DMS 273 (cell line): Measurements from ENCODE around the gene GATAD2A.
"Not testable (repeated sequence)": the region's sequence is repeated elsewhere in the genome, so short reads cannot be mapped to it uniquely, and the experiment has no call there.

Experiments
- DNase-seq: peaks from one replicate; lab custom pipeline; 2025; ENCODE audit not compliant: unreplicated experiment; lab: John Stamatoyannopoulos, UW

Gene GATAD2A, protein sequence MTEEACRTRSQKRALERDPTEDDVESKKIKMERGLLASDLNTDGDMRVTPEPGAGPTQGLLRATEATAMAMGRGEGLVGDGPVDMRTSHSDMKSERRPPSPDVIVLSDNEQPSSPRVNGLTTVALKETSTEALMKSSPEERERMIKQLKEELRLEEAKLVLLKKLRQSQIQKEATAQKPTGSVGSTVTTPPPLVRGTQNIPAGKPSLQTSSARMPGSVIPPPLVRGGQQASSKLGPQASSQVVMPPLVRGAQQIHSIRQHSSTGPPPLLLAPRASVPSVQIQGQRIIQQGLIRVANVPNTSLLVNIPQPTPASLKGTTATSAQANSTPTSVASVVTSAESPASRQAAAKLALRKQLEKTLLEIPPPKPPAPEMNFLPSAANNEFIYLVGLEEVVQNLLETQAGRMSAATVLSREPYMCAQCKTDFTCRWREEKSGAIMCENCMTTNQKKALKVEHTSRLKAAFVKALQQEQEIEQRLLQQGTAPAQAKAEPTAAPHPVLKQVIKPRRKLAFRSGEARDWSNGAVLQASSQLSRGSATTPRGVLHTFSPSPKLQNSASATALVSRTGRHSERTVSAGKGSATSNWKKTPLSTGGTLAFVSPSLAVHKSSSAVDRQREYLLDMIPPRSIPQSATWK

DNA sequence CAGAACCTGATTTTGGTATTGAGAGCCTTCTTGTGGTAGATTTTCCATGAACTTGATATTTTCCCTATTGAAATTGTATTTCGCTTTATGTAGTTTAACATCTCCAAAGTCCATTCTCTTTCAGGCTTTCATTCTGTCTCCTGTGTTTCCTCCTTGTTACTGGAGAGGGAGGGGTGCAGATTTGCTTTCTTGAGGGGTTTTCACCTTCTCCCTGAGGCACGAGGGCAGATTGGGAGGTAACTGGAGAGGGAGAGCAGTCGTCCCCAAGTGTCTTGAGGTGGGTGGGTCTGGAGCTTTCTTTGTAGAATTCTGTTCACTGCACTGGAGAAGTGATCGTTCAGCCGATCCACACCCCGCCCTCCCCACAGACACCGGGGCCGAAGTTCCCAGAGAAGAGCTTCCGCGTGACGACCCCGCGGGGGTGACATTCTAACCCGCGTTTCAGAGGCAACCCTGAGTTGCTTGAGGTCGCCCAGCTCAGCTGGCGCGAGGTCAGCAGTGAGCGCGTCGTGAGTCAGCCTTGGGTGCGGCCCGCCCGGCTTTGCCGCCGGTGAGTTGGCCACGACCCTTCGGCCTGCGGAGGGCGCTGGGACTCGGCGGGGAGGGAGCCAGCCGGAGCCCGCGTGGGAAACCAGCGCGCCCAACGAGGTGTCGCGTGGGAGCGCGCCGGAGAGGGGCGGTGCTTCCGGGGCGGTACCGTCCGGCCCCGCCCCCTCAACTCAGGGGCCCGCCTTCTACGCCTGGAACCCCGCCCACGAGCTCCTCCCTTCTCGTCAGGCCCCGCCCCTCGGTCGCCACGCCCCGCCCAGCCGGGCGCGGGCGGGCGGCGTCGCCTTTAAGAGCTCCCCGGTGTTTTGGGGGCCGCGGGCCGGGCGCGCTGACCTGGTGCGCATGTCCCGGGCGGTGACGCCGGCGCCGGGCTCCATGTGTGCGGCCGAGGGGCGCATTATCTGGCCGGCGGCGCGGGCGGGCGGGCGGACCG is at the start of gene GATAD2A:
Gene GATAD2A, plus strand, starts transcription at position 797 of the 982 bp plus-strand sequence. CDS start 59,671 bp downstream, outside the sequence.
- DNase-seq = peak; percentile 95

DNA sequence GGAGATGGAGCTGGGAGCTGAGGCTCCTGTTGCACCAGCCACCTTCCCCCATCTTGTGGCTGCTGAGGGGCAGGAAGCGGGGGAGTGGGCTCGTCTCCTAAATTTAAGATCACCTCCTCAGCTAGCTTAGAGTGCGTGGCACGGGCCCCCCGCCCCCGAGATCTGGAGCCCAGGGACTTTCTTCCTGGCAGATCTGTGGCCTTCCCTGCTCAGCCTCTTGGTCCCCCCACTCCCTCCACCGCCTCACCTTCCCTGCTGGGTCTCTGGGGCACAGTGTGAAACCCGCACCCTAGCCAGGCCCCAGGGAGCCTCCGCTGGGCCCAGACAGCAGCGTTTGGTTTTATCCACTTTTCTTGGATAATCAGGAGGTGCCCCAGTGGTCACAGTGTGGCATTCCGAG is 49.0 kb upstream of the GATAD2A start:
- no peak for DNase-seq

DNA sequence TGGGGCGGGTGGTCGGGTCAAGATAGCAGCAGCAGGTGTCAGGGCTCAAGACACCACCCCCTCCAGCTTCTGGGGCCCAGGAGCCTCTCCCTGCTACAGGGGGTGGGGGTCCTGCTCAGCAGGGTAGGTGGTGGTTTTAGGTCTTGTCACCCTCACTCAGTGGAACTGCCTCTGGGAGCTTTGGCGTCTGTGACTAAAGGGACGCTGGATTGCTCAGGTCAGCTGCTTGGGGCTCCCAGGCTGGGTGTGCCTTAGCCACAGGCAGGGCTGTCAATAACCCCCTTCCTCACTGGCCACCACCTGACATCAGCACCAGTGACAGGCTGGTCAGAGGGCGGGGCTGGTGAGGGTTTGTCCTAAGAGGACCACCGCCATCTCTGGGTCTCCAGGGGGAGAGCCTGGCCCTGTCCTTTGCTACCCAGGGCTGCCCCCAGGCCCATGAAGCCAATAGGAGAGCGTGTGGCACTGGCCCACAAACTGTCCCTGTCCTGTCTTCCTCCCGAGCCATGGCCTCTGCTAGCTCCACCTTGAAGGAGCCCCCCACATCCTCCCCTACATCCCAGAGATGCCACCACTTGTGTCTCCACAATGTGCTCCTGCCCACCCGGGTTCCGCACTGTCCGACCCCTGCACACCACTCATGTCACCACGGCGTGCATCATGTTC is 48.4 kb upstream of the GATAD2A start:
- no peak for DNase-seq

DNA sequence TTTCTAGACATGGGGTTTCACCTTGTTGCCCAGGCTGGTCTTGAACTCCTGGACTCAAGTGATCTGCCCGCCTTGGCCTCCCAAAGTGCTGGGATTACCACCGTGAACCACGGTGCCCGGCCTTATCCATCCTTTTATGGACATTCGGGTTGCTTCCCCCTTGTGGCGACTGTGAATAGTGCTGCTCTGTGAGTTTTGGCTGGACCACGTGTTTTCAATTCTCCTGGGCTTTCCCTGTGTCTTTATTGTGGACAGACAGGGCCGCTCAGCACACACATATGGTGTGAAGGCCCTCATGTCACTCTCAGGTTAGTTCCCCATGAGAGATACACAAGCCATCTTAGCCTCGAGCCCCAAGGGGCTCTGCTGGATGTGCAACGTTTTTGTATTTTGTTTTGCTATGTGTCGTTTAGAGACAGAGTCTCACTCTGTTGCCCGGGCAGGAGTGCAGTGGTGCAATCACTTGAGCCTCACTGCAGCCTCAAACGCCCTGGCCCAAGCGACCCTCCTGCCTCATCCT is 44.3 kb upstream of the GATAD2A start:
- DNase-seq = peak; percentile 94

DNA sequence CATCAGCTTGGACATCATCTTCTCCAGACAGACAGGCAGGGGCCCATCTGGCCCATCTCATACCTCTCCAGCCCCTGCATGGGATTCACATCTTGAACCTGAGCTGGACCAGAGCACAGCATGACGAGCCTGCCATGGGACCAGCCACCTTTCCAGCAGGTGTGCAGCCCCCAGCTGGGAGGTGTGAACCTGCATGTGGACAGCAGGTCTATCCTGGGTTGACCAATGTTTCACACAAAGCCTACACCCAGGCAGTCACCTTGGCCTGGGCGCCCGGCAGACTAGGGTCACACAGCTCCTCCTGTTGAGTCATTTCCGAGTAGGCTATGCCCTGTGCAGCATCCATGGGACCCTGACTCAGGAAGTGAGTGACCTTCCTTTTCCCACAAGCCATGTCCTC is 43.4 kb upstream of the GATAD2A start:
- no peak for DNase-seq

DNA sequence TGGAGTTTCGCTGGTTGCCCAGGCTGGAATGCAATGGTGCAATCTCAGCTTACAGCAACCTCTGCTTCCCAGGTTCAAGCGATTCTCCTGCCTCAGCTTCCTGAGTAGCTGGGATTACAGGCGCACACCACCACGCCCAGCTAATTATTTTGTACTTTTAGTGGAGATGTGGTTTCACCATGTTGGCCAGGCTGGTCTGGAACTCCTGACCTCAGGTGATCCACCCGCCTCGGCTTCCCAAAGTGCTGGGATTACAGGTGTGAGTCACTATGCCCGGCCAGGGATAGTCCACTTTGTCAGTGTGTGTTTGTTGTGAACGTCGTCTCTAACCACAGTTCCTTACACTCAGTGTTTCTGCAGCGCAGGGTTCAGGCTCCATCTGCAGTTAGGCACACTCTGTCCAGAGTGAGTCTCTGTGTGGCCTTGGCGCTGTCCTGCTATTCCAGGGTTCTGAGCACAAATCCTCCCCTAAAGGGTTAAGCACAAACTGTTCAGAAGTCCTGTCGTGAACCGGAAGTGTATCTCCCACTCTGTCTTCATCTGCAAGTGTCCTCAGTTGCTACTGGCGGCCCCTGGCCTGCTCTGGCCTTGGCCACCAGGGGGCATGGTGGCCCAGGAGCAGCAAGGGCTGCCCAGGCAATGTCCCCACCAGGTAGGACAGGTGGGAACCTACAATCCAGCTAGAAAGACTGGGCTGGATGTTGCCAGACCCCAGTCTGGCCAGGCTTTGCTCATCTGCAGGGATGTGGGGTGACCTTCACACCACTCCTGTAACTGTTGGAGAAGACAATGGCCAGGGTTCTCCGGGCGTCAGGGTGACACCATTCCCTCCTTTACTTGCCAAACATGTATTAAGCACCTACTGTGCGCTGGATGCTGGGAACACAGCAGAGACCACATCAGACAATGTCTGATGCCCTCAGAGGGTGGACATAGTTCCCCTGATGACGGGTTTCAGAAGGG is 38.8 kb upstream of the GATAD2A start:
- peak; percentile 80 for DNase-seq

DNA sequence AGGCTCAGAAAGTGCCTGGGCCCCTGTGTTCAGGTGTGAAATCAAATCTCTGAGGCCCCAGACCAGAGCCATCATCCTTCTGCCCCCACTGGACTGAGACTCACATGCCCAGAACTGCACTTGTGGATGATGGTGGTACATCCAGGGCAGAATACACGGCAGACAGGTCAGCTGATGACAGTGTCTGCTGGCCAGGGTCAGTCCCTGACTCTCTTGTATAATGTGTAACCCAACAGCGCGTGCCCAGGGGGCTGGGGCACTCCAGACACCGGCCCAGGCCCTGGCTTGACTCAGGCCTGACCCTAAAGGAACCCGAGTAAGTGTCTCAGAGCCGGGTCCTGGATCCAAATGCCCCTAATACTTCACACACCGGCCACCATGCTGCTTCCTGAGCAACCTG is 37.4 kb upstream of the GATAD2A start:
- DNase-seq = no peak

DNA sequence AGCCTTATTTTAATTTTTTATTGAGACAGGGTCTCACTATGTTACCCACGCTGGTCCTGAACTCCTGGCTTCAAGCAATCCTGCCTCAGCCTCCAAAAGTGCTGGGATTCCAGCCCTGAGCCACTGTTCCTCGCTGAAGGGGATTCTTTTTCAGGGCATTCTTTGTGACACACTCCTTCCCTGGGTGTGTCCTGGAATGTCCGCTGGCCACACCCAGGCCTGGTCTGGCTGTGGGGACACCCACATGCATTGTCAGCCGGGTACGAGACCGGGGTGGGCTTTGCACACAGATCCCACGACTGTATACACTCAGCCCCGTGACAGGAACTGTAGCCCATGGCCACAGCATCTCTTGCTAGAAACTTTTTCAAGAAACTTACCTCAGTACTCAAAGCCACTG is 34.4 kb upstream of the GATAD2A start:
- no peak for DNase-seq

DNA sequence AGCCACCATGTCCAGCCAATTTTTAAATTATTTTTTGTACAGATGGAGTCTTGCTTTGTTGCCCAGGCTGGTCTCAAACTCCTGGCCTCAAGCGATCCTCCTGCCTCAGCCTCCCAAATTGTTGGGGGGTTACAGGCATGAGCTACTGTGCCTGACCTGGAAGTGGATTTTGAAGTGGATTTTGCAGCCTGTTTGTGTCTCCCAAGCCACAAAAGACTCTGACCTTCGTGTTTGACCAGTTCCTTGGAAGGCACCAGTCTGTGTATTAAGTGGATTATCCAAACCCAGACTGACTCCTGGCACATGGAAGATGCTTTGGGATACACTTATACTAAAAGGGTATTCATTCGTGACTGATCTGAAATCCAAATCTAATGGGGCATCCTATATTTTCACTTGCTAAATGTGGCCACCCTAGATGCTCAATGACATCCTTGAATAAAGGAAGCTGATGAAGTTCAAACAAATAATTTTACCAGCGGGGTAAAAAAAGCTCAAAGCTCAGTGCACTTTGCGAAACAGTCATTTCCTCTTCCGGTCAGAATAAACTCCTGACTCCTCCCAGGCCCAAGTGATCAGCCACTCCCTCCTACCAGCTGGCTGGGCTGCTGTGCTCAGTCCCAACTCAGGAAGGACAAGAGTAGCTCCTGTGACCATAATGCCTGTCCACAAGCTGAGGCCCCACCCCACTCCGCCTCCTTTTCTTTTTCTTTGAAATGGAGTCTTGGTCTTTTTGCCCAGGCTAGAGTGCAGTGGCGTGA is 32.6 kb upstream of the GATAD2A start:
- no peak for DNase-seq

DNA sequence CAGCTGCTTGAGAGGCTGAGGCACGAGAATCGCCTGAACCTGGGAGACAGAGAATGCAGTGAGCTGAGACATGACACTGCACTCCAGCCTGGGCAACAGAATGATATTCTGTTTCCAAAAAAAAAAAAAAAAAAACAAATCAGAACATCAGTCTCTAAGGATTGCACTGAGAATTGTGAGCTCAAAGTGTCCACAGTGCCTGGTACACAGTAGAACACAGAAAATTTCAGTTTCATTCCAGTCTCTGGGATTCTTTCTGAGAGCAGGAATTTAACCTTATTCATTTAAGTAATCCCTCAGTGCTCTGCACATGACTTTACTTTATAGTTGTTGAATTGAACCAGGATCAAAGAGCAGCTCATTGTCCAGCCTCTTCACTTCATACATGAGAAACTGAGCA is 25.9 kb upstream of the GATAD2A start:
- DNase-seq = no peak

DNA sequence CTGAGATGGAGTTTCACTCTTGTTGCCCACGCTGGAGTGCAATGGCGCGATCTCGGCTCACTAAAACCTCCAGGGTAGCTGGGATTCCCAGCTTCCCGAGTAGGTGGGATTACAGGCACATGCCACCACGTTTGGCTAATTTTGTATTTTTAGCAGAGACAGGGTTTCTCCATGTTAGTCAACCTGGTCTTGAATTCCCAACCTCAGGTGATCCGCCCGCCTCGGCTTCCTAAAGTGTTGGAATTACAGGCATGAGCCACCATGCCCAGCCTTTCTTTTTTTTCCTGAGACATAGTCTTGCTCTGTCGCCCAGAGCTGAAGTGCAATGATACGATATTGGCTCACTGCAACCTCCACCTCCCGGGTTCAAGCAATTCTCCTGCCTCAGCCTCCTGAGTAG is 25.2 kb upstream of the GATAD2A start:
- not testable (repeated sequence) for DNase-seq

DNA sequence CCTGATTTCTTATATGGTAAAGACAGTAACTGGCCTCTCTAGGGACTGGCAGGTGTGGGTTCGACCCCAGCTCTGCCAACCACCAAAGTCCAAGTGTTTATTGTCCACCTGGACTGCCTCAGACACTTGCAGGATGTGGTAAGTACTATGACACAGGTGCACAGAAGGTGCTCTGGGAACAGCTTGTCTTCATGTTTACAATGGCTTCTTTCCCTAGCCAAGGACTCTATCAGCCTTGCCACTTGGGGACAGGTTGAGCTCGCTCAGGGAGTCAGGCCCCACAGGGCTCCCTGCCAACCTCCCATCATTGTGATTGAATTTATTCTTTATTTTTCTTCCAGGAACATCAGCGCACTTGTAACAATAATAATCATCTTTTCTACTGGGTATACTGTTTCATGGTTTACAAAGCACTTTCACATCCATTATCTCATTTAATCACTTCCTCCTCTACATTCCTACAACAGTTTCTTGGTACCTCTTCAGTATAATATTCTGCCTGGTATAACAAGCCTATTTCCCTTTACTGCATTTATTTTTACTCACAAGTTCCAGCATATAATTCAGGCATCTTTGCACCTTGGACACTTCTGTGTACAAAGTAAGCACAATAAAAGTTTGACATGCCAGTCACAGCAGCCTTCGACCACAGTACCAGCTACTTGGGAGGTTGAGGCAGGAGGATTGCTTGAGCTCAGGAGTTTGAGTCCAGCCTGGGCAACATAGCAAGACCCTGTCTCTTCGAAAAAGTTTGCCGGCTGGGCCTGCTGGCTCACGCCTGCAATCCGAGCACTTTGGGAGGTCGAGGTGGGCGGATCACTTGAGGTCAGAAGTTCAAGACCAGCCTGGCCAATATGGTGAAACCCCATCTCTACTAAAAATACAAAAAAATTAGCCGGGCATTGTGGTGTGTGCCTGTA is 24.2 kb upstream of the GATAD2A start:
- no peak for DNase-seq

DNA sequence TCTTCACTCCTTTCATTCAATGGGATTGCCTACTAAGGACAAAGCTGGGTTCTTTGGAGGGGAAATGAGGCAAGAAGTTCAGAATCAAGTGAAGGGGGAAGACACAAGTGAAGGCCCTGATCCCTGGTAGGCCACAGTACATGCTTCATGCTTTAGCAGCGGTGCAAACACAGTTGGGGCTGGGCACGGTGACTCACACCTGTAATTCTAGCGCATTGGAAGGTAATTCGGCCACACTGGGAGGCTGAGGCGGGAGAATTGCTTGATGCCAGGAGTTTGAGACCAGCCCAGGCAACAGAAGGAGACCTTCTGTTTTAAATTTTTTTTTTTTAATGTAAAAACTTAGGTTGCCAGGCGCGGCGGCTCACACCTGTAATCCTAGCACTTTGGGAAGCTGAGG is 23.4 kb upstream of the GATAD2A start:
- DNase-seq = no peak

DNA sequence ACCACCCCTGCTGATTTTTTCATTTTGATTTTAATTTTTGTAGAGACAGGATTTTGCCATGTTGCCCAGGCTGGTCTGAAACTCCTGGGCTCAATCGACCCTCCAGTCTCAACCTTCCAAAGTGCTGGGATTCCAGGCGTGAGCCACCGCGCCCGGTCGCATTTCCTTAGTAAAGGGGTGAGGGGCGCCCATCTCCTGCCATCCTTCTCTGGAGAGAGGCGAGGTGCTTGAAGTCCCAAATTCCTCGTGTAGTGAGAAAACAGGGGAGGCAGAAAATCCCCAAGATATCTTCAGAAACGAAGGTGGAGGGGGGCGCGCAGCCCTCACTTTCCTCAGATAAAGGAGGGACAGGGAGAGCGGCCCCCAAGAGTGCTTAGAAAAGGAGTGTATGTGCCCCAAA is 21.0 kb upstream of the GATAD2A start:
- DNase-seq = no peak

DNA sequence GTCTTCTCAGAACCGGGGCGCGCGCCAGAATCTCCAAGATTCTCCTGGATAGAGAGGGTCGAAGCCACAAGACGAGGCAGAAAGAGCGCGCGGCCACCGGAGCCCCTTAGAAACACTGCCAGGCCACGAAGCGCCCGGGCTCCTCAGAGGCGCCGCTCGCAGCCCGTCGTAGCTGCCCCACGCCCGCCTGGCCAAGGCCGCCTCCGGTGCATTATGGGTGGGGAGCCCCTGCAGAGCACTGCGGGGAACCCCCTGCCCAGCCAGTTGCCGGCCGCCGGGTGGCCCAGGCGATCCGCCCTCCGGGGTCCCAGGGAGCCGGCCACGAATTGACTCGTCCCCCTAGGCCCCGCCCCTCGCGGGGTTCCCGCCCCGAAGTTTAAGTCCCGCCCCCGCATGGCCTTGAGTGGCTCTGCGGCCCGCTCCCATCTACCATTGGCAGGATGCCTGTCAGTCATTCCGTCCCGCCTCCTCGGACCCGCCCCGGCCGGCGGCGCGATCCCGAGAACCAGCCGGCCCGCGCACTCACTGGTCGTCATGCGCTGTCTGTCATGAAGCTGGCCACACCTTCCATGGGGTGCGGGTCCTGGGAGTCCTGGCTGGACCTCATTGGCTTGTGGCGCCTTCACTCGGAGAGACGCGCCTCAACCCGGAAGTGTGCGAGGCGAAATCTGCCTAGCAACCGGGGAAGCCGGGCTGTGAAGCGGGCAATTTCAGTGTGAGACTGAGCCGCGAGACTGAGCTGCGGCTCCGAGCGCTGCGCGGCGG is 20.2 kb upstream of the GATAD2A start:
- peak; percentile 100 for DNase-seq

DNA sequence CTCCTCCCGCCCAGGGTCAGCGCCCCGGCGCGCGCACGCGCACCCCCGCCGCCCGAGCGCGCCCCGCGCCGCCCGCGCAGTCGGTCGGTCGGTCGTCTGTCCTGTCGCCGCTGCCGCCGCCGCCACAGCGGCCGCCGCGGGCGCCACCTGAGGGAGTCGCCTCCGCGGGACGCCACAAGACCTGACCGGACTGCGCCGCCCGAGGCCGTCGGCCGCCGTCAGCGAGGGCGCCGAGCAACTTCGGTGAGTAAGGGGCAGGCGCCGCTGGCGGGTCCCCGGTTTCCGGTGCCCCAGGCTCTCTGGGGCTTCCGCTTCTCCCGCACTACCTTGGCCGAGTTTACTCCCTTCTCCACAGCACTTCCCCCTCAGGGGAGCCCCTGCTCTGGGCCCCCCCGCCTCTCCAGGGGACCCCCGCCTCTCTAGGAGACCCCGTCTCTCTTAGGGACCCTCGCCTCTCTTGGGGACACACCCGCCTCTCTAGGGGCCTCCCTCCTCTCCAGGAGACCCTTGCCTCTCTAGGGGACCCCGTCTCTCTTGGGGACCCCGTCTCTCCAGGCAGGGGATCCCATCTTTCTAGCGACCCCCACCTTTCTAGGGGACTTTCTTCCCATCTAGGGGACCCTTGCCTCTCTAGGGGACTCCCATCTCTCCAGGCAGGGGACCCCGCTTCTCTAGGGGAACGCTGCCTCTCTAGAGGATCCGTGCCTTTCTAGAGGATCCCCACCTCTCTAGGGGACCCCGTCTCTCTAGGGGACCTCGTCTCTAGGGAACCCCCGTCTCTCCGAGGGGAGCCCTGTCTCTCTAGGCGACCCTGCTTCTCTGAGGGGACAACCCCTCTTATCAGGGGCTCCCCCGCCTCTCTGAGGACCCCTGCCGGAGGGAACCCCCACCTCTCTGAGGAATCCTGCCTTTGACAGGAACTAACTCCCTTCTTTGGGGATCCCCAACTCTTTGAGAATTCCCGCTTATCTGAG is 19.3 kb upstream of the GATAD2A start:
- no peak for DNase-seq
